ENCODE results near the gene FEV.

- TF ChIP-seq POLR2A (IDR thresholded peaks at IDR 0.05) (no peak), CTCF (IDR thresholded peaks at IDR 0.05) (no peak)
Observed at GRCh38 chr2:218985325-218986091, 524 bp upstream of the FEV start.
